Glutamatergic neuron (in vitro differentiated cells): ENCODE results near the gene TWSG1. TPM values are rescaled to one million over a fixed set of nuclear protein-coding genes. Genes with fewer than 3 reads are reported as not detected.

ENCODE experiments used
- DNase-seq: peaks from one replicate; pipeline ENCODE4 v3.0.0; 2022
- H3K27ac Mint-ChIP-seq: one replicate; pipeline ENCODE4 v1.8.0; 2020; ENCODE audit warnings: mild to moderate bottlenecking, mixed read lengths, inconsistent platforms; ENCODE audit not compliant: unreplicated experiment
- H3K27me3 Mint-ChIP-seq: one replicate; pipeline ENCODE4 v1.8.0; 2020; ENCODE audit warnings: mild to moderate bottlenecking, moderate library complexity, mixed read lengths, inconsistent platforms; ENCODE audit not compliant: unreplicated experiment
- H3K36me3 Mint-ChIP-seq: one replicate; pipeline ENCODE4 v1.8.0; 2020; ENCODE audit warnings: mild to moderate bottlenecking, mixed read lengths, inconsistent platforms; ENCODE audit not compliant: unreplicated experiment
- H3K4me1 Mint-ChIP-seq: one replicate; pipeline ENCODE4 v1.8.0; 2020; ENCODE audit warnings: mild to moderate bottlenecking, low read depth, mixed read lengths, inconsistent platforms; ENCODE audit not compliant: unreplicated experiment
- H3K4me3 Mint-ChIP-seq: one replicate; pipeline ENCODE4 v1.8.0; 2020; ENCODE audit warnings: mild to moderate bottlenecking, mixed read lengths, inconsistent platforms; ENCODE audit not compliant: unreplicated experiment
- H3K9me3 Mint-ChIP-seq: one replicate; pipeline ENCODE4 v1.8.0; 2020; ENCODE audit warnings: mild to moderate bottlenecking, moderate library complexity, mixed read lengths, inconsistent platforms; ENCODE audit not compliant: unreplicated experiment
- CTCF ChIP-seq: fragments of 200-600 bp; sonication (generic); IDR thresholded peaks from one replicate; pipeline ENCODE4 v1.5.0; 2021; ENCODE audit not compliant: partially characterized antibody, unreplicated experiment
- total RNA-seq: library from RNA; stranded (reverse); fragmentation: NEBNext Ultra II Directional; extraction: Animal tissue kit (Norgen Biotek cat#: 25700); gene quantifications from one replicate; pipeline ENCODE4 v1.2.1, GENCODE V29; 2021; ENCODE audit not compliant: unreplicated experiment

Gene TWSG1
- total RNA-seq, 1 donor from 2014 or later, result 13.7 TPM

DNA sequence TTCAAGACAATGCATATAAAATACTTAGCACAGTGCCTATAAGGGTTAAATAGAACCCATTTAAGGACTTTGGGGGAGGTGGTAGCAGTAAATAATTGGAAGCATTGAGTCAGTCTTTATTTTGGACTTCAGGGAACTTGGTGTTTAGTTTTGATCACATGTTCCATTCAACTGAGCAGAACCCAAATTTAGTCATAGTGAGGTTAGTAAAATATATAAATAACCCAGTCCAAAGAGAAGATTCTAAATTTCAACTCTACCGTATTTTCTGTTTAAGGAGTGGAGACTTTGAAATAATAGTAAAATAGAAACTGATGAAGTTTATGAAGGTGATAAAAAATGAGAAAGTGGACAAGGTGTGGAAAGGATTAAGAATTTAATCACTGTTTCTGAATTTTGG lies 19.7 kb downstream of the TWSG1 start:
- DNase-seq, result no peak
- Mint-ChIP-seq H3K27ac (no peak overlapping the region), H3K4me3 (no peak overlapping the region), H3K4me1 (no peaks in the 10 kb centered on the region), H3K9me3 (peaks cover 2% of the 10 kb centered on the region), H3K27me3 (no peaks in the 10 kb centered on the region), H3K36me3 (no peaks in the 10 kb centered on the region)
- no peak for TF ChIP-seq CTCF

- Mint-ChIP-seq H3K36me3 (no peaks in the 10 kb centered on the region), H3K27ac (no peak overlapping the region), H3K4me1 (peaks cover 4% of the 10 kb centered on the region), H3K9me3 (no peaks in the 10 kb centered on the region), H3K4me3 (no peak overlapping the region), H3K27me3 (no peaks in the 10 kb centered on the region)
- no peak for DNase-seq
- no peak for TF ChIP-seq CTCF
Observed at GRCh38 chr18:9356976-9357375, 22.4 kb downstream of the TWSG1 start.

DNA sequence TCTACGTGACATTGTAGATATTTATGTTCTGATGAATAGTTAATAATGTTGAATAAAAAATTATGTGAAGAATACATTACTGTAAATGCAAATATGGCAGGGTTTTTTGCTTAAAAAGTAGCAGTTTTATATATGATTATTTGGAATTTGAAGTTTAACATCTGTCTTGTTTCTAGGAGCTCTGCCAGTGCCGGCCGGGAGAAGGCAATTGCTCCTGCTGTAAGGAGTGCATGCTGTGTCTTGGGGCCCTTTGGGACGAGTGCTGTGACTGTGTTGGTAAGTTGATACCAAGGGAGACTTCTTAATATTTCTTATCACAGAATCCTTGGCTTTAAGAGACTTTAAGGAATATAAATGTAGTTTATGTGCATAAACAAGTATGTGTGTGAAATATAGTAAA lies 25.2 kb downstream of the TWSG1 start:
- Mint-ChIP-seq H3K36me3 (no peaks in the 10 kb centered on the region), H3K27me3 (no peaks in the 10 kb centered on the region), H3K4me3 (no peak overlapping the region), H3K27ac (no peak overlapping the region), H3K4me1 (peaks cover 4% of the 10 kb centered on the region), H3K9me3 (no peaks in the 10 kb centered on the region)
- no peak for TF ChIP-seq CTCF
- DNase-seq, result peak; percentile 41

GRCh38 chr18:9361191-9361590 lies 26.6 kb downstream of the TWSG1 start:
- Mint-ChIP-seq H3K4me3 (no peak overlapping the region), H3K4me1 (peaks cover 4% of the 10 kb centered on the region), H3K27me3 (no peaks in the 10 kb centered on the region), H3K27ac (no peak overlapping the region), H3K36me3 (no peaks in the 10 kb centered on the region), H3K9me3 (no peaks in the 10 kb centered on the region)
- no peak for TF ChIP-seq CTCF
- DNase-seq, result no peak

- TF ChIP-seq CTCF, result no peak
- Mint-ChIP-seq H3K27me3 (no peaks in the 10 kb centered on the region), H3K4me3 (no peak overlapping the region), H3K4me1 (peaks cover 4% of the 10 kb centered on the region), H3K27ac (no peak overlapping the region), H3K9me3 (no peaks in the 10 kb centered on the region), H3K36me3 (peaks cover 1% of the 10 kb centered on the region)
- DNase-seq, result no peak
Observed at GRCh38 chr18:9362869-9363268, 28.3 kb downstream of the TWSG1 start.
